GM18502 (cell line): ENCODE measurements around the gene MAP3K21.

Experiments
- ATAC-seq: cut with Tn5 transposase; IDR thresholded peaks from one replicate; pipeline ENCODE4 v1.9.1; 2021; ENCODE audit warnings: mild to moderate bottlenecking; ENCODE audit not compliant: unreplicated experiment, poor library complexity

The MAP3K21 gene

DNA sequence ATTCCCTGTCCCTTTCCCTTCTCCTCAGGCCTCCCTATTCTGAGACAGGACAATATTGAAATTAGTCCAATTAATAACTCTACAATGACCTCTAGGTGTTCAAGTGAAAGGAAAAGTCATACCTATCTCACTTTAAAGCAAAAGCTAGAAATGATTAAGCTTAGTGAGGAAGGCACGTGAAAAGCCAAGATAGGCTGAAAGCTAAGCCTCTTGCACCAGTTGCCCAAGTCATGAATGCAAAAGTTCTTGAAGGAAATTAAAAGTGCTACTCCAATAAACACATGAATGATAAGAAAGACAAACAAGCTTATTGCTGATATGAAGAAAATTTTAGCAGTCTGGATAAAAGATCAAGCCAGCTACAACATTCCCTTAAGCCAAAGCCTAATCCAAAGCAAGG lies 3.8 kb upstream of the MAP3K21 start:
- ATAC-seq = no peak

GRCh38 chr1:233326319-233326718 lies 1.2 kb upstream of the MAP3K21 start:
- no peak for ATAC-seq

DNA sequence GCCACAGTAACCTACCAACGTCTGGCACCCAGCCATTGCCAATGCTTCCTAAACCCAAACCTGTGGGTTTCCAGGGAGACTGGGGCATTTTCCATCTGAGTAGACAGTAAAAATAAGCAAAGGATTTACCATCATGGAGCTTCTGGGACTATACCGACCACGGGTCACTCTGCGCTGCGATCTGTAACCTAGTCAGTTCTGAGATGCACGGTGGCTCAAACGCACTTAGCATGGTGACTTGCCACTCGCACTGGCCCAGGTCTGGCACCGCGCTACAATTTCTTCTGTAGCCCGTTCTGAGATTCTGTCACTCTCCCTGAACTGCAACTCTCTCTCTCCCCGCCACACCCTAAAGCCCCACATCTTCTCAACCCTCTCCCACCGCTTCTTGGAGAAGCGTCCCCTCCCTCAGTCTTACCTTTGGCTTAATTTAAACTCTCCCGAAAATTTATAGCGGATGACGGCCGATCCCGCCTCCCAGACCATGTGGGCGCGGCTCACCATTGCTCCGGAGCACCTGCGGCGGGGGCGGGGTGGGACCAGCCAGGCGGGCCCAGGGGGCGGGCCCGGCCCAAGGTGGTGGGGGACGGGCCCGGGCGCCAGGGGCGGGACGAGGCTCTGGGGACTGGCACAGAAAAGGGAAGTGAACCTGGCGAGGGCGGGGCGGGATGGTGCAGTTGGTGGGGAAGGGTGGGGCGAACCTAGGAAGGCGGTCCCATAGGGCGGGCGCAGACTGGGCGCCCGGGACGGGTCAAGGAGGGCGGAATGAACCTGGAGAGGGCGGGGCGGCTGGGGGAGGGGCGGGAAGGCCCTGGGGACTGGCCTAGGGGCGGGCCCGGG lies 493 bp upstream of the MAP3K21 start:
- peak; percentile 91 for ATAC-seq

- peak; percentile 26 for ATAC-seq
Observed at GRCh38 chr1:233328142-233328921, 808 bp downstream of the MAP3K21 start.

GRCh38 chr1:233331676-233332519 lies 4.4 kb downstream of the MAP3K21 start:
- no peak for ATAC-seq

- ATAC-seq = no peak
Observed at GRCh38 chr1:233333086-233333485, 5.6 kb downstream of the MAP3K21 start.

DNA sequence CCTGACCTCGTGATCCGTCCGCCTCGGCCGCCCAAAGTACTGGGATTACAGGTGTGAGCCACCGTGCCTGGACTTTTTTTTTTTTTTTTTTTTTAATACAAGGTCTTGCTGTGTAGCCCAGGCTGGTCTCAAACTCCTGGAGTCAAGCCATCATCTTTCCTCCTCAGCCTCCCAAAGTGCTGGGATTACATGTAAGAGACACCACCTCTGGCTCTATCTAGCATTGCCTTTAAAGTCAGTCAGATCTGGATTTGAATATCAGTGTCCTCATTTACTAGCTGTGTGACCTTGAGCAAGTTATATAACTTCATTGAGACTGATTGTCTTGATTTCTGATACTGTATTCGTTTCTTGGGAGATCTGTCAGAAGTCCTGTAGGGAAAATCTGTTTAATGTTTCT lies 6.6 kb downstream of the MAP3K21 start:
- no peak for ATAC-seq

GRCh38 chr1:233336554-233337456 lies 9.3 kb downstream of the MAP3K21 start:
- ATAC-seq = no peak

GRCh38 chr1:233337505-233337904 lies 10.0 kb downstream of the MAP3K21 start:
- no peak for ATAC-seq

DNA sequence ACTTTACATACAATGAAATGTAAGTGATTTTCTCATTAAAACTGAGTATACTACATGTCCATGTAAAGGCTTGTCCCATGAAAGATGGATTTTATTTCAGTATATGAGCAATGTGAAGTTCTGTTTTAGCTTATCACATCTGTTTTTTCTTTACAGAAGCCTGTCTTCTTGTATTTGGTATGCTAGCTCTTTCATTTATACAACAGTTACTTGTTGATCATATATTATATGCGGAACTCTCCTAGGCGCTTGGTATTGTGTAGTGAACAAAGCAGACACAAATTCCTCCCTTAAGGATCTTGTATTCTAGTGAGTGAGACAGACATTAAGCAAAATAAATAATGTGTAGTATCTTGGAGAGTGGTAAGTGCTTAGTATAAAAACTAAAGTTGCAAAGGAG lies 10.6 kb downstream of the MAP3K21 start:
- ATAC-seq = no peak

- no peak for ATAC-seq
Observed at GRCh38 chr1:233340031-233340555, 12.6 kb downstream of the MAP3K21 start.

GRCh38 chr1:233340966-233341516 lies 13.5 kb downstream of the MAP3K21 start:
- no peak for ATAC-seq

GRCh38 chr1:233342086-233342485 lies 14.6 kb downstream of the MAP3K21 start:
- no peak for ATAC-seq

GRCh38 chr1:233343262-233343661 lies 15.7 kb downstream of the MAP3K21 start:
- no peak for ATAC-seq

DNA sequence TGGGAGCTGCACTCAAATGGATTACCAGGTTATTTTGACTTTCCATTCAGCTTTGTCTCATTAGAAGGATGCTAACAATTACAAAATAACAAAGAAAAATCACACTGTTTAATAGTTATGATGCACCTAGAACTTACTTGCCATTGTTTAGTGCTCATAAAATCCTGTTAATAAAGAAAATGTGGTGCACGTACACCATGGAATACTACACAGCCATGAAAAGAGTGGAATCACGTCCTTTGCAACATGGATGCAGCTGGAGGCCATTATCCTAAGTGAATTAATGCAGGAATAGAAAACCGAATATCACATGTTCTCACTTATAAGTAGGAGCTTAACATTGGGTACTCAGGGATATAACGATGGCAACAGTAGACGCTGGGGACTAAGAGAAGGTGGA lies 19.8 kb downstream of the MAP3K21 start:
- no peak for ATAC-seq

DNA sequence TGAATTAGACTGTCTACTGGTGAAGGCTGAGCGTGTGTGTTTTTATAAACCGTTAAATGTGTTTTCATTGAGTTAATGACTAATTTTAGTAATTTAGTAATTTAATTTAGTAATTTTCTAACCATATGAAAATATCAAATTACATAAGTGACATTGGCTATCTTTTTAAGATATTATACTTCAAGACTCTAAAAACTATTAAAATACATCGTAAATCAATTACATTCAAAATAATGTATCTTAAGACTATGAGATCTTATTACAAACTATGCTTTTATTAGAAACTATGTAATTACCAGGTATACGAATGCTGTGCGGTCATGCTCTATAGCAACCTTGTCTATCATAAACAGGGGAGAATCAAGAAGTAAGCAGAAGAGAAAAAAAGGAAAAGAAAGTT lies 21.6 kb downstream of the MAP3K21 start:
- ATAC-seq = no peak

DNA sequence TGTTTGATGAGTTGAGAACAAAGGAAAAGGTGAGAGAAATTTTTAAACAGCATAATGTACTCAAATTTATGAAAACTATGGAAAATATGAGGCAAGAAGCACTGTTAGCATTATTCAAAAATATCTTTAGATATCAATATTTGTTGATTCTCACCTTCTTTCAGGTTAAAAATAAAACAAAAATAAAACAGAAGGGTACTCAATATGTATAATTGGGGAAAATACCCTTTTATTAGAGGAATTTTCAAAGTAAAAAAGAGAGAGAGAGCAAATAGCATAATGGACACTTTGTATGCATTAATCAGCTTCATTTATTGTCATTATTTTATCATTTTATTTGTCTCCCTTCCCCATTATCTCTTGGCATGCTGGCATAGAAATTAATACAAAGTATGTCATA lies 27.5 kb downstream of the MAP3K21 start:
- no peak for ATAC-seq

DNA sequence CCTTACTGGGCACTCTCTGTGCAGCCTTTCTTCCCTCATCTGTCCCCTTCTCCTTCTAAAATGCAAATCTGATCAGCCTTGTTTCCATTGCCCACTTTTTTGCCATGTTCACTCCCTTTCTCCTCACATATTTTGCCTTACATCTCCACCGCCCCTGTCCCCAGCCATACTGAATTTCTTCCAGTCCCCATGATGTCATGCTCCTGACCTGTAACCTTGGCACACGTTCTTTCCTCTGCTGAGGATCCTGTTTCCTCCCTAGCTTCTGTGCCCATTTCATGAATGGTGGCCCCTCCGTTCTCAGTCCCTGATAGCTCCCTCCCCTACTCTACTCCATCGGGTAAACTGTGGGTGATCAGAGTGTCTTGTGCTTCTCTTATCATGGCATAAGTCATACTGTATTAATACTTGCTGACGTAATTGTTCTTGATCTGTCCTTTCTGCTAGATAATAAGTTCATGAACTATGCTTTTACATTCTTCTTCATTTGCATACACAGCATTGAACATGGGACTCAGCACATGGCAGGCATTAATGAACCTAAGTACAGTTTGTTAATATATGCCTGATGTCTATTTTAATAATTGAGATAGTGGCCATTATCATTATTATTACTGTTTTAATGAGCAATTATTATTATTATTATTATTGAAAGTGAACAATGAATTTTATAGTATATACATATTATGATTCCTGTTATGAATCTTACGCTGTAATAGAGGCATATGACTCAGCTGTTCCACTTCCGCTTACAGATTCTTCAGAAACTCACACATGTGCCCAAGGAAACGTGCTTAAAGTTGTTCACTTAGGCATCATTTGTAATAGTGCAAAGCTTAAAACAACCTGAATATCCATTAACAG lies 28.5 kb downstream of the MAP3K21 start:
- ATAC-seq = peak; percentile 81
